Islet precursor cell (in vitro differentiated cells): ENCODE data around the gene AKAP10.
"Not testable (repeated sequence)": the region's sequence is repeated elsewhere in the genome, so short reads cannot be mapped to it uniquely, and the experiment has no call there.

Experiments
- DNase-seq: peaks from one replicate; pipeline ENCODE4 v3.0.0-alpha.2; 2018

AKAP10 gene

DNA sequence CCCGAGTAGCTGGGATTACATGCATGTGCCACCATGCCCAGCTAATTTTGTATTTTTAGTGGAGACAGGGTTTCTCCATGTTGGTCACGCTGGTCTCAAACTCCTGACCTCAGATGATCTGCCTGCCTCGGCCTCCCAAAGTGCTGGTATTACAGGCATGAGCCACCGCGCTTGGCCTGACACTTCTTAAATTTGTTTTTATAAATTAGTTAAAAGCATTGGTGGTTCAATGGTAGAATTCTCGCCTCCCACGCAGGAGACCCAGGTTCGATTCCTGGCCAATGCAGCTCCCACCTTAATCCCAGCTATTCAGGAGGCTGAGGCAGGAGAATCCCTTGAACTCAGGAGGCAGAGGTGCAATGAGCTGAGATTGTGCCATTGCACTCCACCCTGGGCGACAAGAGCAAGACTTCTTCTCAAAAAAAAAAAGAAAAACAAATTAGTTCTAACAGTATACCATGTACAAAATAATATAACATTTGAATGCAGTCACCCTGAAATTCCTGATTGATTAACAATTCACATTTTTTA, 116.9 kb downstream of the AKAP10 start:
- not testable (repeated sequence) for DNase-seq

DNA sequence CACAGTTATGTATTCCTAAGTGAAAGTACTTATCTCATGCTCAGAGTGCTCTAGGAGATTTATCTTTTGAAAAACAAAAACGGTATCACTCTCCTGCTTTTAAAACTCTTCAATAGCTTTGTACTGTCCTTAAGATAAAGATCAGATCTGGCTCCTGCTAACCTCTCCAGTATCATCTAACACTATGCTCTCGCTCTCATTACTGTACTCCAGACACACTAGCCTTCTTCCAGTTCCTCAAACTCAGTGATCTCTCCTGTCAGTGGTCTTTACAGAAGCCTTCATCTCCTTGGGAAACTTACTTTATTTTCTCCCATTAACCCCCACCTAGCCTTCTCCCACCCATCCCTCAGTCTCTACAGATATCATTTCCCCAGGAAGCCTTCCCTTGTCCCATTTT, 120.0 kb downstream of the AKAP10 start:
- DNase-seq = no peak
